ENCODE measurements around the gene PHF1.
"Not testable (repeated sequence)": the region's sequence is repeated elsewhere in the genome, so short reads cannot be mapped to it uniquely, and the experiment has no call there.

The PHF1 gene

GRCh38 chr6:33373960-33374910 lies 36.6 kb upstream of the PHF1 start:
- no peak overlapping the region for H3K4me3 ChIP-seq (ENCODE audit: low read length)
- TF ChIP-seq, protein P1, sequence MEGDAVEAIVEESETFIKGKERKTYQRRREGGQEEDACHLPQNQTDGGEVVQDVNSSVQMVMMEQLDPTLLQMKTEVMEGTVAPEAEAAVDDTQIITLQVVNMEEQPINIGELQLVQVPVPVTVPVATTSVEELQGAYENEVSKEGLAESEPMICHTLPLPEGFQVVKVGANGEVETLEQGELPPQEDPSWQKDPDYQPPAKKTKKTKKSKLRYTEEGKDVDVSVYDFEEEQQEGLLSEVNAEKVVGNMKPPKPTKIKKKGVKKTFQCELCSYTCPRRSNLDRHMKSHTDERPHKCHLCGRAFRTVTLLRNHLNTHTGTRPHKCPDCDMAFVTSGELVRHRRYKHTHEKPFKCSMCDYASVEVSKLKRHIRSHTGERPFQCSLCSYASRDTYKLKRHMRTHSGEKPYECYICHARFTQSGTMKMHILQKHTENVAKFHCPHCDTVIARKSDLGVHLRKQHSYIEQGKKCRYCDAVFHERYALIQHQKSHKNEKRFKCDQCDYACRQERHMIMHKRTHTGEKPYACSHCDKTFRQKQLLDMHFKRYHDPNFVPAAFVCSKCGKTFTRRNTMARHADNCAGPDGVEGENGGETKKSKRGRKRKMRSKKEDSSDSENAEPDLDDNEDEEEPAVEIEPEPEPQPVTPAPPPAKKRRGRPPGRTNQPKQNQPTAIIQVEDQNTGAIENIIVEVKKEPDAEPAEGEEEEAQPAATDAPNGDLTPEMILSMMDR (conservative IDR thresholded peaks at IDR 0.05; ENCODE audit: low read length) = no peak
- DNase-seq (ENCODE audit: low read depth) = peak; percentile 29

GRCh38 chr6:33375143-33375671 lies 35.6 kb upstream of the PHF1 start:
- TF ChIP-seq, protein P1 (conservative IDR thresholded peaks at IDR 0.05; ENCODE audit: low read length) = no peak
- peak overlapping the region; percentile 12; the same call in 1 of the 2 replicates for H3K4me3 ChIP-seq (ENCODE audit: low read length)
- peak; percentile 92 for DNase-seq (ENCODE audit: low read depth)

DNA sequence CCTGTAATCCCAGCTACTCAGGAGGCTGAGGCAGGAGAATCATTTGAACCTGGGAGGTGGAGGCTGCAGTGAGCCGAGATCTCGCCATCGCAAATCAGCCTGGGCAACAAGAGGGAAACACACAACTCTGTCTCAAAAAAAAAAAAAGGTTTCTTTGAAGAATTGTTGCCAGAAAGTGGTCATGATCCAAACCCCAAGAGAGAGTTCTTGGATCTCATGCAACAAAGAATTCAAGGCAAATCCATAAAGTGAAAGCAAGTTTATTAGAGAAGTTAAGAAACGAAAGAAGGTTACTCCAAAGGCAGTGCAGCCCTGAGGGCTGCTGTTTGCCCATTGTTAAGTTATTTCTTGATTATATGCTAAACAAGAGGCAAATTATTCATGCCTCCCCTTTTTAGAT lies 33.6 kb upstream of the PHF1 start:
- TF ChIP-seq, protein P1 (conservative IDR thresholded peaks at IDR 0.05; ENCODE audit: low read length) = no peak
- DNase-seq (ENCODE audit: low read depth) = no peak
- no peak overlapping the region for H3K4me3 ChIP-seq (ENCODE audit: low read length)

- not testable (repeated sequence) for DNase-seq (ENCODE audit: low read depth); H3K4me3 ChIP-seq (ENCODE audit: low read length)
Observed at GRCh38 chr6:33379184-33379583, 31.6 kb upstream of the PHF1 start.

DNA sequence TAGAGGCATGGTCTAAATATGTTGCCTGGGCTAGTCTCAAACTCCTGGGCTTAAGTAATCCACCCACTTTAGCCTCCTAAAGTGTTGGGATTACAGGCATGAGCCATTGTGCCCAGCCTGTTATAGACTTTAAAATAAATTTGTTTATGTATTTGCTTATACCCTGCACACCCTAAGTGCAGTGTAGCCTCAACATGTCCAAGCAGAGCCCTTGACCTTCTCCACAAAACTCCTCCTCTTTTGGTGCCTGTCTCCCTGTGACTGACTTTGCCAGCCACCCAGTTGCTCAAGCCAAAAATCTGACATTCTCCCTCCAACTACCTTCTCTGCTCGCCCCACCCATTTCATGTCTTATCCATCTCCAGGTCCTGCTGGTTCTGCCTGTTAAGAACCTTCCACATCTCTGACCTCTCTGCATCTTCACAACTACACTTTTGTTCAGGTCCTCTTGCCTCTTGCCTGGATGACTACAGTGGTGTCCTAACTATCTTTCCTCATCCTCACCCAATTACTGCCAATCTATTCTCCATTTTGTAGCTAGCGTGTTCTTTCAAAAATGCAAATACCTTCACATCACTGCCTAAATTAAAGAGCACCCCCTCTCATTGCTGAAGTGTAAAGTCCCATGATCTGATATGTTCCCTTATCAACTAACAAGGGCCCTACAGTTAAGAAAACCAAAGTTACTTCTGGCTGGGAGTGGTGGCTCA lies 30.4 kb upstream of the PHF1 start:
- H3K4me3 ChIP-seq (ENCODE audit: low read length) = no peak overlapping the region
- no peak for DNase-seq (ENCODE audit: low read depth)
- TF ChIP-seq, protein P1 (conservative IDR thresholded peaks at IDR 0.05; ENCODE audit: low read length) = no peak

DNA sequence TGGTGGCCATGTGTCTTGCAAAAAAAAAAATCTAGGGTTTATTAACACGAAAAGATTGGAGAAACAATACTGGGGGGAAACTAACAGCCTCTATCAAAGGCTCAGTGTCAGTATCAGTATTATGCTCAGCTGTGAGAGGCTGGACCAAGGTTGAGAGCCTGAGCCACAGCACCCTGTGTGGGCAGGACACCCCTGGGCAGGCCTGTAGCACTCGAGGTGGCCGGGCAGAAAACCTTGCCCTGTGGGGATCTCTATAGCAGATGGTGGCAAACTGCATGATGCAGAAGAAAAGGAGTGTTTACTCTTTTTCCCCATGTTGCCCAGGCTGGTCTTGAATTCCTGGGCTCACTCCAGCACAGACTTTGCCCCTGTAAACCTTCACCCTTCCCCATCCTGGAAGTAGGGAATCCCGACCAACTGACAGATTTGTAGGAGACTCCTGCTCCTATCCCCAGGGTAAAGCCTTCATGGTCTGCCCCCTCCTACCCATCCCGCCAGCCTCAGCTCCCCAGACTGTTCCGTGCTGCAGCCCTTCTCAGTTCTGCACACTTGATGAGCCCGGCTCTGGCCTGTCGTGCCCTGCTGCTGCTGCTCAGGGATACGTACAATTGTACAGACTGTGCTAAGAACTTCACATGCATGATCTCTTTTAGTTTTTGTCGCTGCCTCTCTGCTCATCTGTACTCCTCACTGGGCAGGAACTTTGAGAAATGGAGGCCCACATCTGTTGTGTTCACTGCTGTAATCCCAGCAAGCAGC lies 27.2 kb upstream of the PHF1 start:
- no peak overlapping the region for H3K4me3 ChIP-seq (ENCODE audit: low read length)
- TF ChIP-seq, protein P1 (conservative IDR thresholded peaks at IDR 0.05; ENCODE audit: low read length) = no peak
- DNase-seq (ENCODE audit: low read depth) = no peak

DNA sequence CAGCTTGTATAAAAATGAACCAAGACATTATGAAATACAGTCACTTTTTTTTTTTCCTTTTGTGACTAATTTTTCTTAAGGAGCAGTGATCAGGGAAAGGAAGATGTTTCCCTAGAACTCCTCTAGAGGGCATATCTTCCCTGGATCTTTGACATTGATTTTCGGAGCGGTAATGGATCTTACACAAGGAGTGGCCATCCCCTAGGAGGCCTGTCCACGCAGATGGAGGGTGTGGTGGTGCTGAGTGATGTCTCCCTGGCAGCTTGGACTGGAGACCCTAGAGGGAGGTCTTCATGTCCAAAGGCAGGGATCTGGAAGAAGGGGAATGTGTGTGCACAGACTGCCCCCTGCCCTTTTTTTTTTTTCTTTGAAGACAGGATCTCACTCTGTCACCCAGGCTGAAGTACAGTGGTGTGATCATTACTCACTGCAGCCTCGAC lies 26.2 kb upstream of the PHF1 start:
- DNase-seq (ENCODE audit: low read depth) = peak; percentile 82
- TF ChIP-seq, protein P1 (conservative IDR thresholded peaks at IDR 0.05; ENCODE audit: low read length) = peak; percentile 66
- no peak overlapping the region for H3K4me3 ChIP-seq (ENCODE audit: low read length)
